ENCODE data around the gene POU6F2.

- no peak for TF ChIP-seq CTCF (IDR thresholded peaks at IDR 0.05)
- no peak for TF ChIP-seq EZH2 (IDR thresholded peaks at IDR 0.05; ENCODE audit: borderline replicate concordance, insufficient read depth, low read depth, low read length, poor library complexity, severe bottlenecking)
These were observed 378.6 kb downstream of the POU6F2 start for GRCh38 chr7:39356172-39356925.
